Lower lobe of right lung (tissue), 2 donors: ENCODE measurements around the gene LRFN2. TPM values are rescaled to one million over a fixed set of nuclear protein-coding genes. Genes with fewer than 3 reads are reported as not detected.

Experiments used
- ATAC-seq, 2 donors: fragments of 200-7000 bp; cut with Tn5 transposase; one replicate each; pipeline ENCODE4 v1.9.1; 2020 to 2022; ENCODE audit warnings: mild to moderate bottlenecking in 2 of 2, moderate library complexity in 2 of 2
- DNase-seq: peaks from one replicate; pipeline ENCODE4 v3.0.0-alpha.2; 2020
- H3K27ac ChIP-seq: fragments of 200-600 bp; one replicate; pipeline ENCODE4 v1.8.0; 2022
- H3K27me3 ChIP-seq: fragments of 200-600 bp; one replicate; pipeline ENCODE4 v1.8.0; 2022; ENCODE audit warnings: low read depth
- H3K36me3 ChIP-seq: fragments of 200-600 bp; one replicate; pipeline ENCODE4 v1.8.0; 2022; ENCODE audit warnings: mild to moderate bottlenecking
- H3K4me1 ChIP-seq: fragments of 200-600 bp; one replicate; pipeline ENCODE4 v1.8.0; 2022
- H3K4me3 ChIP-seq: fragments of 200-600 bp; one replicate; pipeline ENCODE4 v1.8.0; 2022; ENCODE audit warnings: mild to moderate bottlenecking
- H3K9me3 ChIP-seq: fragments of 200-600 bp; one replicate; pipeline ENCODE4 v1.8.0; 2022
- intact Hi-C: fragments of 100-400 bp; cut with DNase I; formaldehyde crosslinking; loops from one replicate; pipeline ENCODE4 v1.11.0; 2022
- total RNA-seq: library from RNA; stranded (reverse); fragmentation: NEBNext Ultra II Directional; extraction: Animal tissue kit (Norgen Biotek cat#: 25700); gene quantifications from one replicate; pipeline ENCODE4 v1.2.1, GENCODE V29; 2021
- TF ChIP-seq, protein P1 (sequence below): fragments of 200-600 bp; IDR thresholded peaks from one replicate; pipeline ENCODE4 v1.8.0; 2022; ENCODE audit warnings: antibody characterized with exemption, mild to moderate bottlenecking
- donor health status: DM: no; HTN: yes; CAD: no; lungs with severe emphysema.

Gene LRFN2
- total RNA-seq, 1 donor from 2014 or later = not detected

DNA sequence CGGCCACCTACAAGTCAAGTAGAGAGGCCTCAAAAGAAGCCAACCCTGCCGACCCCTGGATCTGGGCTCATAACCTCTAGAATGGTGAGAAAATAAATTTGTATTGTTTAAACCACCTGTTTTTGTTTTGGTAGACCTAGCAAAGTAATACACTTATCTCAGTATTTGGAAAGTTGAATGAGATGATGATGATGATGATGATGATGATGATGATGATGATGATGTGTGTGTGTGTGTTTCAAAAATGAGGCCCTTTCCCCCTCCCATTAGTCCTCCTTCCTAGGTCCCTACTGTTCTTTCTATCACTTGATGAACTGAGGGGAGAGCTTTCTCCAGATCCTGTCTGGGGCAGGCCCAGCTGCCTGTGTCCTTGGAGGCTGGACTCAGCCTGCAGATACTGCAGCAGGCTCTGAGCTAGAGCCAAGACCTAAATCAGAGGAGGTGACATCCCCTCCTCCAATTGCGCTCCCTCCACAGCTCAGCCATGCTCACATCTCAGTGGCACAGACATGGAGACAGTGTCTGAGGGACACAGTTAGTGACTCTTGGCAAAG is 120.1 kb downstream of the LRFN2 start:
- Histone ChIP-seq H3K4me3 (no peak overlapping the region), H3K4me1 (no peaks in the 10 kb centered on the region), H3K36me3 (no peaks in the 10 kb centered on the region), H3K27ac (no peak overlapping the region), H3K9me3 (no peaks in the 10 kb centered on the region), H3K27me3 (no peaks in the 10 kb centered on the region)
- ATAC-seq (no peak), DNase-seq (no peak)
- intact Hi-C loops = no loop called here
- TF ChIP-seq, protein P1, sequence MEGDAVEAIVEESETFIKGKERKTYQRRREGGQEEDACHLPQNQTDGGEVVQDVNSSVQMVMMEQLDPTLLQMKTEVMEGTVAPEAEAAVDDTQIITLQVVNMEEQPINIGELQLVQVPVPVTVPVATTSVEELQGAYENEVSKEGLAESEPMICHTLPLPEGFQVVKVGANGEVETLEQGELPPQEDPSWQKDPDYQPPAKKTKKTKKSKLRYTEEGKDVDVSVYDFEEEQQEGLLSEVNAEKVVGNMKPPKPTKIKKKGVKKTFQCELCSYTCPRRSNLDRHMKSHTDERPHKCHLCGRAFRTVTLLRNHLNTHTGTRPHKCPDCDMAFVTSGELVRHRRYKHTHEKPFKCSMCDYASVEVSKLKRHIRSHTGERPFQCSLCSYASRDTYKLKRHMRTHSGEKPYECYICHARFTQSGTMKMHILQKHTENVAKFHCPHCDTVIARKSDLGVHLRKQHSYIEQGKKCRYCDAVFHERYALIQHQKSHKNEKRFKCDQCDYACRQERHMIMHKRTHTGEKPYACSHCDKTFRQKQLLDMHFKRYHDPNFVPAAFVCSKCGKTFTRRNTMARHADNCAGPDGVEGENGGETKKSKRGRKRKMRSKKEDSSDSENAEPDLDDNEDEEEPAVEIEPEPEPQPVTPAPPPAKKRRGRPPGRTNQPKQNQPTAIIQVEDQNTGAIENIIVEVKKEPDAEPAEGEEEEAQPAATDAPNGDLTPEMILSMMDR = no peak

DNA sequence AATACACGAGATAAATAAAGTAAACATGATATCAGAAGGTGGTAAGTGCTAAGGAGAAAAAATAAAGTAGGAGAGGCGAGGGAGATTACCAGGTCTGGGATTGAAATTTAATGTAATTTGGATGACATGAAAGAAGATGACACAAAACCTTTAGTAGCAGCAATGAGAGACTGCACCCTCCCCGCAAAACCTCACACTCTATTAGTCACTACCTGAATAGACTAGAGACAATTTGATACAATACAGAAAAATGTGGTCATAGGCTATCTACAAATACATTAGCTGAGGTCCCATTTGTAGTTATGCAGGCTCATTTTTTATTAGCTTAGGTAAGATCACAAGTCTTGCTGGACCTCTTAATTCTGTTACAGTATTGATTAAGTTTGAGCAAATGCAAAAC is 125.5 kb downstream of the LRFN2 start:
- H3K27me3 ChIP-seq = no peaks in the 10 kb centered on the region
- H3K36me3 ChIP-seq = no peaks in the 10 kb centered on the region
- no peak overlapping the region for H3K27ac ChIP-seq
- intact Hi-C loops = no loop called here
- no peak overlapping the region for H3K4me3 ChIP-seq
- H3K9me3 ChIP-seq = no peaks in the 10 kb centered on the region
- no peaks in the 10 kb centered on the region for H3K4me1 ChIP-seq
- DNase-seq (no peak), ATAC-seq (no peak)
- TF ChIP-seq, protein P1 = no peak

DNA sequence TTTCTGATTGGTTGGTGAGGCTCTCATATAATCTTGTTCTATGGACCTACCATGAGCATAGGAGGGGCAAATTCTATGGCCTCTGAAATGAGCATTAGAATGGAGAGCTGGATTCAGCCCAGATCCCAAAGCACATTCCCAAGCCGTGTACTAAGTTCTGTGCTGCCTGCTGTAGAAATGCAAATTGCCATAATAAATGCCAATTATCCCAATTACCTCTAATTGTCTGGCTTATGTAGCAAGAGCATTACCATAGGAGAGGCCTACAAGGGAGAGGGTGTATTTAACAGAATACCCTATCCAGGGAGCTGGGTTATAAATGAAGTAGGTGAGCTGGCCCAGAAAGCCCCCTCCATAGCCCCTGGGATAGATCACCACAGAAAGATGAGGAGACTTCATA is 126.8 kb downstream of the LRFN2 start:
- ATAC-seq (no peak), DNase-seq (no peak)
- no peaks in the 10 kb centered on the region for H3K36me3 ChIP-seq
- no peaks in the 10 kb centered on the region for H3K9me3 ChIP-seq
- no peaks in the 10 kb centered on the region for H3K27me3 ChIP-seq
- no peak overlapping the region for H3K27ac ChIP-seq
- TF ChIP-seq, protein P1 = no peak
- H3K4me1 ChIP-seq = no peaks in the 10 kb centered on the region
- intact Hi-C loops = no loop called here
- no peak overlapping the region for H3K4me3 ChIP-seq

DNA sequence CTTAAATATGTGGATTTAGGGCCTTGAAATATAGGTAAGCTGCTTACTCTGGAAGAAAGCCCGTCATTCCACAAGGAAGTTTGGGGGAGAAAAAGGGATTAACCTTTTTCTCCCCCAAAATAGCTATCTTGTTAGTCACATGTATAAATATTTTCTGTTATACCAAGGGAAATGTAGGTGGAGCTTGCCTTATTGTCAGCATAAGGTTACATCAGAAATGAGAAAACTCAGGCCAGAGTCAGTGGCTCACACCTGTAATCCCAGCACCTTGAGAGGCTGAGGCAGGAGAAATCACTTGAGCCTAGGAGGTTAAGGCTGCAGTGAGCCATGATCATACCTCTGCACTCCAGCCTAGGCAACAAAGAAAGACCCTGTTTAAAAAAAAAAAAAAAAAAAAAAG is 129.9 kb downstream of the LRFN2 start:
- no peaks in the 10 kb centered on the region for H3K9me3 ChIP-seq
- no peak for ATAC-seq
- no peak overlapping the region for H3K4me3 ChIP-seq
- H3K27ac ChIP-seq = no peak overlapping the region
- intact Hi-C loops = no loop called here
- H3K27me3 ChIP-seq = no peaks in the 10 kb centered on the region
- TF ChIP-seq, protein P1 = no peak
- H3K4me1 ChIP-seq = no peaks in the 10 kb centered on the region
- no peaks in the 10 kb centered on the region for H3K36me3 ChIP-seq
- DNase-seq = no peak

DNA sequence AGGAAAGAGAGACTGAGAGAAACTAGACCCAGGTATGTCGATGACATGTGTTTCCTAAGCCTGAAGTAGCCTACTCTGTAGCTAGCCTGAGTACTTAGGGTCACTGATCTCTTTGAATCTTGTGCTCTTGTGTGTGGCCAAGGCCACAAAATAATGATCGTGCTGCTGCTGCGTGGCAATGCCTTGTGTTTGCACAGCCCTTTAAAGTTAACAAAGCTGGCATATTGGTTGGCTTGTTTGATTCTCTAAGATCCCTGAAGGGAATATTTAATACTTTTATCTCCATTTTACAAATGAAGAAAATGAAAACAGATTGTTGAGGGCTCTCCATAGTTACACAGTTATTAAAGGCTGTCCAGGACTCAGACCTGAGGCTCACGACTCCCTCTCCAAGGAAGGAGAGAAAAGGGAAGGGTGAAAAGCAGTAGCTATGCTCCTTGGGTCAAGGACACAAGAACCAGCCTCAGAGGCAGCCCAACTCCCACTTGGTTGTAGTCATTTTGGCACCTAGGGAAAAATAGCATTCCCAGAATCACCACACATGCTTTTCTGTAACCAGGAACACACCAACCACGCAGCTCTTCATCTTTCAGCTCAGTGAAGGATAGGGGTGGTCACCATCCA is 130.7 kb downstream of the LRFN2 start:
- no peak for DNase-seq
- ATAC-seq = no peak
- H3K27ac ChIP-seq = no peak overlapping the region
- H3K4me3 ChIP-seq = no peak overlapping the region
- no peaks in the 10 kb centered on the region for H3K27me3 ChIP-seq
- no peaks in the 10 kb centered on the region for H3K4me1 ChIP-seq
- no peaks in the 10 kb centered on the region for H3K9me3 ChIP-seq
- no peaks in the 10 kb centered on the region for H3K36me3 ChIP-seq
- intact Hi-C loops = no loop called here
- TF ChIP-seq, protein P1 = no peak
